ENCODE data around the gene KRTAP12-3. TPM values are rescaled to one million over a fixed set of nuclear protein-coding genes. Genes with fewer than 3 reads are reported as not detected.

The KRTAP12-3 gene
- total and polyA plus RNA-seq, 9 of the 15 experiments (the other 6 are each of a cell fraction or from before 2014, with no cell fraction given): not detected

- TF ChIP-seq ZNF431 (CRISPR knock-in tag; IDR thresholded peaks at IDR 0.05): no peak
- TF ChIP-seq COPS2 (conservative IDR thresholded peaks at IDR 0.05): no peak
- no peak for TF ChIP-seq KDM1A (IDR thresholded peaks at IDR 0.05)
- no peak for TF ChIP-seq ZNF217 (CRISPR knock-in tag; IDR thresholded peaks at IDR 0.05)
- TF ChIP-seq, protein P1, sequence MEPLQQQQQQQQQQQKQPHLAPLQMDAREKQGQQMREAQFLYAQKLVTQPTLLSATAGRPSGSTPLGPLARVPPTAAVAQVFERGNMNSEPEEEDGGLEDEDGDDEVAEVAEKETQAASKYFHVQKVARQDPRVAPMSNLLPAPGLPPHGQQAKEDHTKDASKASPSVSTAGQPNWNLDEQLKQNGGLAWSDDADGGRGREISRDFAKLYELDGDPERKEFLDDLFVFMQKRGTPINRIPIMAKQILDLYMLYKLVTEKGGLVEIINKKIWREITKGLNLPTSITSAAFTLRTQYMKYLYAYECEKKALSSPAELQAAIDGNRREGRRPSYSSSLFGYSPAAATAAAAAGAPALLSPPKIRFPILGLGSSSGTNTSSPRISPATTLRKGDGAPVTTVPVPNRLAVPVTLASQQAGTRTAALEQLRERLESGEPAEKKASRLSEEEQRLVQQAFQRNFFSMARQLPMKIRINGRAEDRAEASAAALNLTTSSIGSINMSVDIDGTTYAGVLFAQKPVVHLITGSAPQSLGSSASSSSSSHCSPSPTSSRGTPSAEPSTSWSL (CRISPR knock-in tag; IDR thresholded peaks at IDR 0.05; ENCODE audit: borderline replicate concordance): no peak
- no peak for TF ChIP-seq ZNF133 (CRISPR knock-in tag; IDR thresholded peaks at IDR 0.05)
- no peak for TF ChIP-seq U2AF1 (optimal IDR thresholded peaks at IDR 0.05; ENCODE audit: low read depth, low read length)
- no peak for TF ChIP-seq ZC3H4 (CRISPR knock-in tag; IDR thresholded peaks at IDR 0.05; ENCODE audit: borderline replicate concordance)
Observed at GRCh38 chr21:44615911-44616590, 41.7 kb upstream of the KRTAP12-3 start (continued).

GRCh38 chr21:44616591-44616926, 41.2 kb upstream of the KRTAP12-3 start:
- Histone ChIP-seq H3K9ac (ENCODE audit: insufficient read depth in 1 of 2, low read depth in 2 of 2, low read length in 2 of 2) (no peak overlapping the region), H2AFZ (ENCODE audit: low read depth, low read length) (no peak overlapping the region), H3K27me3 (ENCODE audit: control insufficient read depth in 2 of 2, insufficient read depth in 2 of 2, low read length in 2 of 2) (peaks cover 14 to 44% of the 10 kb centered on the region in 2 experiments; a peak in 4 of 5 replicates), H3K4me2 (ENCODE audit: insufficient read depth, low read length) (no peak overlapping the region), H4K20me1 (replicated peaks; ENCODE audit: control insufficient read depth, insufficient read depth, low read length) (no peaks in the 10 kb centered on the region), H3K4me3 (no peak overlapping the region), H3K9me1 (ENCODE audit: control insufficient read depth, insufficient read depth, low read length) (peaks cover 3% of the 10 kb centered on the region), H3K4me1 (replicated peaks in 1 of 2; ENCODE audit: control insufficient read depth in 2 of 2, insufficient read depth in 2 of 2, low read length in 2 of 2) (peaks cover 0 to 10% of the 10 kb centered on the region in 2 experiments; a peak in 2 of 5 replicates), H3K36me3 (ENCODE audit: control insufficient read depth, insufficient read depth, low read length) (no peaks in the 10 kb centered on the region), H3K27ac (ENCODE audit: extremely low read depth, low read depth, low read length) (no peak overlapping the region), H3K79me2 (ENCODE audit: control insufficient read depth, insufficient read depth, low read length) (no peaks in the 10 kb centered on the region), H3K9me3 (replicated peaks; ENCODE audit: control insufficient read depth, insufficient read depth, low read depth, low read length) (no peaks in the 10 kb centered on the region; the same call in 1 of the 2 replicates)
- in situ Hi-C loops (cut with MboI) (no loop called here), intact Hi-C loops (cut with micrococcal nuclease) (no loop called here)
- ChIA-PET POLR2A (interaction anchor here (0.6 kb wide), 1 partner anchor 229 kb away, joined by 3 read pairs; no protein-coding TSS in a partner anchor), CTCF (ENCODE audit: low intra/inter-chr PET ratio) (no interaction called here)
- ATAC-seq: no peak
- DNase-seq (ENCODE audit: extremely low read depth in 1 of 4, low spot score in 3 of 4): no peak
- under 1% methylated on average over 16 of the region's 16 CpGs for WGBS (ENCODE audit: insufficient coverage, low coverage, missing lambda C conversion rate)
- FAIRE-seq: no peak
- no TSS peak for BruUV-seq (replicated peaks)
- no peak for TF ChIP-seq ZBTB9 (CRISPR knock-in tag; IDR thresholded peaks at IDR 0.05)
- no peak for TF ChIP-seq NCOA1 (IDR thresholded peaks at IDR 0.05; ENCODE audit: low read depth)
- no peak for TF ChIP-seq KDM5B (IDR thresholded peaks at IDR 0.05; ENCODE audit: insufficient replicate concordance, low read depth, low read length)
- TF ChIP-seq RBM22 (IDR thresholded peaks at IDR 0.05; ENCODE audit: low read depth, low read length, poor library complexity, severe bottlenecking): no peak
- TF ChIP-seq TRIM24 (IDR thresholded peaks at IDR 0.05): no peak
- no peak for TF ChIP-seq ZNF766 (CRISPR knock-in tag; conservative IDR thresholded peaks at IDR 0.05)
- no peak for TF ChIP-seq HINFP (tag; conservative IDR thresholded peaks at IDR 0.05; ENCODE audit: low read depth)
- no peak for TF ChIP-seq GATA2 (CRISPR knock-in tag; IDR thresholded peaks at IDR 0.05)
